ENCODE measurements around the gene SUGCT.

Gene SUGCT

GRCh38 chr7:40836218-40836617 lies 701.4 kb downstream of the SUGCT start:
- DNase-seq (ENCODE audit: low spot score in 2 of 2) = no peak
- no peak overlapping the region for H3K4me3 ChIP-seq
- H3K9me3 ChIP-seq = no peaks in the 10 kb centered on the region
- H3K27me3 ChIP-seq (ENCODE audit: low read depth) = no peaks in the 10 kb centered on the region
- no peaks in the 10 kb centered on the region for H3K4me1 ChIP-seq
- in situ Hi-C loops (cut with MboI; ENCODE audit: low sequenced_read_pairs) = no loop called here
- H3K36me3 ChIP-seq (replicated peaks) = no peaks in the 10 kb centered on the region

GRCh38 chr7:40839881-40840280 lies 705.1 kb downstream of the SUGCT start:
- H3K4me3 ChIP-seq = no peak overlapping the region
- no peaks in the 10 kb centered on the region for H3K4me1 ChIP-seq
- DNase-seq (ENCODE audit: low spot score in 2 of 2) = no peak
- no peaks in the 10 kb centered on the region for H3K27me3 ChIP-seq (ENCODE audit: low read depth)
- in situ Hi-C loops (cut with MboI; ENCODE audit: low sequenced_read_pairs) = no loop called here
- no peaks in the 10 kb centered on the region for H3K9me3 ChIP-seq
- H3K36me3 ChIP-seq (replicated peaks) = no peaks in the 10 kb centered on the region

- Histone ChIP-seq H3K27me3 (ENCODE audit: low read depth) (no peaks in the 10 kb centered on the region), H3K9me3 (no peaks in the 10 kb centered on the region), H3K36me3 (replicated peaks) (no peaks in the 10 kb centered on the region), H3K4me3 (no peak overlapping the region), H3K4me1 (no peaks in the 10 kb centered on the region)
- in situ Hi-C loops (cut with MboI; ENCODE audit: low sequenced_read_pairs) = no loop called here
- DNase-seq (ENCODE audit: low spot score in 2 of 2) = no peak
These were observed 706.2 kb downstream of the SUGCT start for GRCh38 chr7:40840990-40841389.

GRCh38 chr7:40842641-40843040 lies 707.8 kb downstream of the SUGCT start:
- Histone ChIP-seq H3K4me1 (no peaks in the 10 kb centered on the region), H3K27me3 (ENCODE audit: low read depth) (no peaks in the 10 kb centered on the region), H3K9me3 (no peaks in the 10 kb centered on the region), H3K4me3 (no peak overlapping the region), H3K36me3 (replicated peaks) (no peaks in the 10 kb centered on the region)
- no peak for DNase-seq (ENCODE audit: low spot score in 2 of 2)
- in situ Hi-C loops (cut with MboI; ENCODE audit: low sequenced_read_pairs) = no loop called here

GRCh38 chr7:40843338-40843985 lies 708.7 kb downstream of the SUGCT start:
- no peaks in the 10 kb centered on the region for H3K9me3 ChIP-seq
- H3K4me3 ChIP-seq = no peak overlapping the region
- in situ Hi-C loops (cut with MboI; ENCODE audit: low sequenced_read_pairs) = no loop called here

GRCh38 chr7:40845943-40846342 lies 711.1 kb downstream of the SUGCT start:
- Histone ChIP-seq H3K9me3 (no peaks in the 10 kb centered on the region), H3K36me3 (replicated peaks) (no peaks in the 10 kb centered on the region), H3K4me1 (no peaks in the 10 kb centered on the region), H3K27me3 (ENCODE audit: low read depth) (no peaks in the 10 kb centered on the region), H3K4me3 (no peak overlapping the region)
- DNase-seq (ENCODE audit: low spot score in 2 of 2) = no peak
- in situ Hi-C loops (cut with MboI; ENCODE audit: low sequenced_read_pairs) = no loop called here

More at GRCh38 chr7:40843338-40843985, 708.7 kb downstream of the SUGCT start:
- Histone ChIP-seq H3K27me3 (ENCODE audit: low read depth) (no peaks in the 10 kb centered on the region), H3K4me1 (no peaks in the 10 kb centered on the region), H3K36me3 (replicated peaks) (no peaks in the 10 kb centered on the region)
- no peak for DNase-seq (ENCODE audit: low spot score in 2 of 2)

GRCh38 chr7:40847921-40848320 lies 713.1 kb downstream of the SUGCT start:
- no peak for DNase-seq (ENCODE audit: low spot score in 2 of 2)

GRCh38 chr7:40848541-40849221 lies 713.9 kb downstream of the SUGCT start:
- Histone ChIP-seq H3K27me3 (ENCODE audit: low read depth) (no peaks in the 10 kb centered on the region), H3K9me3 (no peaks in the 10 kb centered on the region), H3K4me3 (no peak overlapping the region), H3K4me1 (no peaks in the 10 kb centered on the region), H3K36me3 (replicated peaks) (no peaks in the 10 kb centered on the region)
- in situ Hi-C loops (cut with MboI; ENCODE audit: low sequenced_read_pairs) = no loop called here
- DNase-seq (ENCODE audit: low spot score in 2 of 2) = no peak

More at GRCh38 chr7:40847921-40848320, 713.1 kb downstream of the SUGCT start:
- no peaks in the 10 kb centered on the region for H3K4me1 ChIP-seq
- no peaks in the 10 kb centered on the region for H3K27me3 ChIP-seq (ENCODE audit: low read depth)
- in situ Hi-C loops (cut with MboI; ENCODE audit: low sequenced_read_pairs) = no loop called here
- no peaks in the 10 kb centered on the region for H3K36me3 ChIP-seq (replicated peaks)
- H3K4me3 ChIP-seq = no peak overlapping the region
- no peaks in the 10 kb centered on the region for H3K9me3 ChIP-seq

GRCh38 chr7:40850017-40850416 lies 715.2 kb downstream of the SUGCT start:
- no peak overlapping the region for H3K4me3 ChIP-seq
- no peaks in the 10 kb centered on the region for H3K36me3 ChIP-seq (replicated peaks)
- H3K4me1 ChIP-seq = no peaks in the 10 kb centered on the region
- H3K9me3 ChIP-seq = no peaks in the 10 kb centered on the region
- DNase-seq (ENCODE audit: low spot score in 2 of 2) = no peak
- no peaks in the 10 kb centered on the region for H3K27me3 ChIP-seq (ENCODE audit: low read depth)
- in situ Hi-C loops (cut with MboI; ENCODE audit: low sequenced_read_pairs) = no loop called here

- no peak for DNase-seq (ENCODE audit: low spot score in 2 of 2)
- no peaks in the 10 kb centered on the region for H3K27me3 ChIP-seq (ENCODE audit: low read depth)
- in situ Hi-C loops (cut with MboI; ENCODE audit: low sequenced_read_pairs) = no loop called here
- H3K4me3 ChIP-seq = no peak overlapping the region
- no peaks in the 10 kb centered on the region for H3K36me3 ChIP-seq (replicated peaks)
- H3K4me1 ChIP-seq = no peaks in the 10 kb centered on the region
- no peaks in the 10 kb centered on the region for H3K9me3 ChIP-seq
These were observed 716.2 kb downstream of the SUGCT start for GRCh38 chr7:40851001-40851400.

- H3K27me3 ChIP-seq (ENCODE audit: low read depth) = no peaks in the 10 kb centered on the region
- DNase-seq (ENCODE audit: low spot score in 2 of 2) = no peak
- no peak overlapping the region for H3K4me3 ChIP-seq
- no peaks in the 10 kb centered on the region for H3K9me3 ChIP-seq
- in situ Hi-C loops (cut with MboI; ENCODE audit: low sequenced_read_pairs) = no loop called here
- H3K4me1 ChIP-seq = no peaks in the 10 kb centered on the region
- H3K36me3 ChIP-seq (replicated peaks) = no peaks in the 10 kb centered on the region
These were observed 724.3 kb downstream of the SUGCT start for GRCh38 chr7:40859076-40859475.

GRCh38 chr7:40859965-40860543 lies 725.2 kb downstream of the SUGCT start:
- Histone ChIP-seq H3K4me3 (no peak overlapping the region), H3K36me3 (replicated peaks) (no peaks in the 10 kb centered on the region), H3K4me1 (no peaks in the 10 kb centered on the region), H3K27me3 (ENCODE audit: low read depth) (no peaks in the 10 kb centered on the region), H3K9me3 (no peaks in the 10 kb centered on the region)
- in situ Hi-C loops (cut with MboI; ENCODE audit: low sequenced_read_pairs) = no loop called here
- no peak for DNase-seq (ENCODE audit: low spot score in 2 of 2)

GRCh38 chr7:40865441-40866233 lies 730.8 kb downstream of the SUGCT start:
- no peak for DNase-seq (ENCODE audit: low spot score in 2 of 2)
- Histone ChIP-seq H3K4me1 (no peaks in the 10 kb centered on the region), H3K4me3 (no peak overlapping the region), H3K36me3 (replicated peaks) (no peaks in the 10 kb centered on the region), H3K9me3 (no peaks in the 10 kb centered on the region), H3K27me3 (ENCODE audit: low read depth) (no peaks in the 10 kb centered on the region)
- in situ Hi-C loops (cut with MboI; ENCODE audit: low sequenced_read_pairs) = no loop called here

- Histone ChIP-seq H3K9me3 (no peaks in the 10 kb centered on the region), H3K4me1 (no peaks in the 10 kb centered on the region), H3K4me3 (no peak overlapping the region), H3K36me3 (replicated peaks) (no peaks in the 10 kb centered on the region), H3K27me3 (ENCODE audit: low read depth) (no peaks in the 10 kb centered on the region)
- no peak for DNase-seq (ENCODE audit: low spot score in 2 of 2)
- in situ Hi-C loops (cut with MboI; ENCODE audit: low sequenced_read_pairs) = no loop called here
These were observed 731.8 kb downstream of the SUGCT start for GRCh38 chr7:40866601-40867000.

All from HAP-1 (cell line).